ENCODE data around the gene MYBPHL.

GRCh38 chr1:109350655-109351054 is 43.8 kb upstream of the MYBPHL start:
- no peak for TF ChIP-seq CTCF (IDR thresholded peaks at IDR 0.05)
- no peak for TF ChIP-seq POLR2A (IDR thresholded peaks at IDR 0.05)
- no peak for TF ChIP-seq POLR2AphosphoS5 (IDR thresholded peaks at IDR 0.05)
- TF ChIP-seq EP300 (IDR thresholded peaks at IDR 0.05) = no peak
